GM12874 (cell line): ENCODE results near the gene PDCD10.

Experiments
- CTCF ChIP-seq: IDR thresholded peaks from 2 replicates; pipeline ENCODE4 v1.5.1; 2011; ENCODE audit warnings: low read depth, mild to moderate bottlenecking, control low read depth, low read length, moderate library complexity; ENCODE audit not compliant: insufficient read depth

The PDCD10 gene

DNA sequence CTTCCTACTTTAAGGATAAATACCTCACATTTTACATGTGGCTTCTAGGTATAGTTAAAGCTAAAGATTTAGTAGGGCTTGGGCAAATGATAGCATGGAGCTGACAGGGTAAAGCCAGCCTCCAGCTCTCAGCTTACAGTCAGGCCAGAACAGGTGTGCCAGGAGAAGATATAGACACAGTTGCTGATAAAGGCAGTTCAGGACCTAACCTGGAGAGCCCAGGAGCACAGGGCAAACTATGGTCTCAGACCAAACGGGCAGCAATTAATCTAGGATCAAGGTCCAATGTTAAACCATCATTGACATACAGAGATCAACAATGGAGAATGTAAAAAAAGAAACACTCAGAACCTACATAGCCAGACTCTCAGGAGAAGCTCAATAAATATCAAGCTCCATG lies 84.9 kb downstream of the PDCD10 start:
- no peak for TF ChIP-seq CTCF

GRCh38 chr3:167644611-167645010 lies 90.1 kb downstream of the PDCD10 start:
- TF ChIP-seq CTCF: no peak
